ENCODE data around the gene LRRC56.

Gene LRRC56

DNA sequence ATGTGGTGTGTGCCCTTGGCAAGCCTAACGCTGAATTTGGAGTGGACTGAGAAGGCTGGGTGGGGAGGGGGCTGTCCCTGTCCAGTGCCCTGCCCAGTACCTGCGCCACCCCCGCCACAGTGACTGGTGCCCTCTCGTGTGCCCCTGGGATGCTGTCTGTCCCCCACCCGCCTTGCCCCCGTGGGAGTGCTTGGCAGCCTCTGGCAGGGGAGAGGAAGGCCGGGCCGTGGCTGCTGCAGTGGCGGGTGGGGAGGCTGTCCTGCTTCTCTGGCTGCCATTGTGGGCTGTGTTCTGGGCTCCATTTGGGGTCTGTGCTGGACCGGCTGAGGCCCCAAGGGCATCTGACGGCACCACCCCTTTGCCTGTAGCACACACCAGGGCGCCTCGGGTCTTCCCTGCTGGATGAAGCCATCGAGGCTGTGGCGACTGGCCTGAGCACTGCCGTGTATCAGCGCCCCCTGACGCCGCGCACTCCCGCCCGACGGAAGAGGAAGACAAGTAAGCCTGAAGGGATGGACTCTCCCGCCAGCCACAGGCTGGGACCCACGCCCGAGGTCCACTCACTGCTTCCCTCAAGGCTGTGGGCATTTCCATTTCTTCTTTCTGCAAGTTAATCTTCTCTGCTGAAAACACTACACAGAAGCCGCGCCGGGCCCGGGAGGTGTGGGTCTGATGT is 60.8 kb downstream of the LRRC56 start:
- no peak for DNase-seq (ENCODE audit: low read depth in 3 of 3)

- no peak for DNase-seq (ENCODE audit: low read depth in 3 of 3)
These were observed 64.4 kb downstream of the LRRC56 start for GRCh38 chr11:601573-602245.

GRCh38 chr11:603154-603553 is 65.8 kb downstream of the LRRC56 start:
- DNase-seq (ENCODE audit: low read depth in 3 of 3): no peak
